Stimulated activated CD4-positive, alpha-beta T cell treated with anti-CD3 and anti-CD28 coated beads, TNF-alpha, amount 100 ng/mL, for 4 hours (primary cell): ENCODE data around the gene CIDEB.

Experiments used
- DNase-seq, 3 experiments: peaks; one replicate each; pipeline ENCODE4 v3.0.0-alpha.2; 2020; ENCODE audit warnings: low read depth in 3 of 3

Gene CIDEB

DNA sequence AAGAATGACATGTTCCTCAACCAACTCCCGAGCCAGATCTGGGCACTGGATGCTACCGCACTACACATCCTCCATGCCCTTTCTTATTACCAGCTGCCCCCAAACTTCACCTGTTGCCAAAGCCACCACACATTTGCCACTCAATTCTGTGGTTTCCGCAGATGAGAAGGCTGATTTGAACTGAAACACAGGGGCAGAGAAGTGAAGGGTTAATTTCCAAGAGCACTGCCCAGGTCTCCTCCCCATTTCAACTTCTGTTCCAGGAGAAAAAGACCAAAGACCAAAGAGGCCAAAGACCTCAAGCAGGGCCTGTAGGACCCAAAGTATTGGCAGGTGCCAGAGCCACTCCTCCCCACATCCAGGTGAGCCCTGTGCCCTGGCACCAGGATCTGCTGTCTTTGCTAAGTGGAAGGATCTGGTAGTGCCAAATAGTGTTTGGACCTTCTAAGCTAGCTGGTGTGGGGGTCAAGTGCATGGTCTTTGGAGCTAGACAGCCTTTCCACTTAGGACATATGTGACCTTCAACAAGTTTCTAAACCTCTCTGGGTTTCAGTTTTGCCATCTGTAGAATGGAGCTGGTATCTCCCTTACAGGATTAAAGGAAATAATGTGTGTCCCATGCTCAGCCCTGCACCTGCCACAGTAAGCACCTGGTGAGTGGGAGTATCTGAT, 16.2 kb downstream of the CIDEB start:
- DNase-seq: no peak

DNA sequence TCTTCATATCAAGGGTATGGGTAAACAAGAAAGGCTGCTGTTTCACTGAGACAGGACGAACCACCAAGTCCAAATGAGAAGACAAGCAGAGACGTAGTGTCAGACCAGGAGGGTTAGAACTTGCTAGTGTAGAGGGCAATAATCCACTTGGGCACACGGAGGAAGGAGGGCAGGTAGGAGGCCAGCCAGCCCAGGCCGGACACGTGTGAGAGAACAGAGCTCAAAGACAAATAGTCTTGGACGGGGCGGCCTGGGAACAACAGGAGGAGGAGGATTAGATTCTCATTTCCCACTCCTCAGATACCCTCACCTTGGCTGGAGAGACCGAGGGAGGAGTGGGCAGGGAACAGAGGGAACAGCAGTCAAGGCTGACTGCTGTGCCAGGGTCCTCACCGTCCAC, 17.0 kb downstream of the CIDEB start:
- no peak for DNase-seq

DNA sequence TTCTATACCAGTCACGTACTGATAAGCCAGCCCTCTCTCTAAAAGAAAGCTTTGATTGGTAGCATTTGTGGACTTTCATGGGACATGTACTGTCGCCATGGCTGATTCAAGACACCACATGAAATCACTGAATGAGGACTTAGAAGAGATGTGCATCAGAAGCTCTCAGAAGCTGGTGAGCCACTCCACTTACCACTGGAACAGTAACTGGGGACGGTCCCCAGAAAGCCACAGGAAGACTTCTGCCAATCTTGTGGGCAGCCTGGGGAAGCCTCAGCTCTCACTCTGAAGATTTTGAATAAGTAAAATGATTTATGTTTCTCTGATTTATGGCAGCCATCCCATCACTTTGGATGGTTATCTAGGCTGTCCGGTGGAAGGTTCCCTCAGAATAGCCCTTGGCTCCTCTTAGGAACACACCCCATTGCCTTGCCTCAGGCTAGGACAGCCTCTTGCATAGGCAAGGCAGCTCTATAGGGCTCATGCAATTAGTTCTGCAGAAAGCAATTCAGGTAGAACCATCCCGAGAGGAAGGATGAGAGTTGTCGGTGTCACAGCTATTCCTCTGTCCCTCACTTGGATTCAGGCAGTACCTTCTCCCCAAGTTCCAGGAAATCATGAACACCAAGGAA, 18.0 kb downstream of the CIDEB start:
- DNase-seq: no peak

DNA sequence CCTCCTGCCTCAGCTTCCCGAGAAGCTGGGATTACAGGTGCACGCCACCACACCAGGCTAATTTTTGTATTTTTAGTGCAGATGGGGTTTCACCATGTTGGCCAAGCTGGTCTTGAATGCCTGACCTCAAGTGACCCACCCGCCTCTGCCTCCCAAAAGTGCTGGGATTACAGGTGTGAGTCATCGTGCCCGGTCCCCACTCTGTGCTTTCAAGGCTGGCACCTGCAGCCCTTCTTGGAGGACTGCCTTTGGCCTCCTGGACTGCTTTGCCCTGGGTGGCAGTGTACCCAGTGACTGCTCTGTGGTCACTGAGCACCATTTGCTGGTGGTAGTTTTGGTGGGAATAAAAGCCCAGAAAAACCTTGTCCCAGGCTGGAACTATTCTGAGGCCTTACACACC, 20.8 kb downstream of the CIDEB start:
- DNase-seq: no peak

DNA sequence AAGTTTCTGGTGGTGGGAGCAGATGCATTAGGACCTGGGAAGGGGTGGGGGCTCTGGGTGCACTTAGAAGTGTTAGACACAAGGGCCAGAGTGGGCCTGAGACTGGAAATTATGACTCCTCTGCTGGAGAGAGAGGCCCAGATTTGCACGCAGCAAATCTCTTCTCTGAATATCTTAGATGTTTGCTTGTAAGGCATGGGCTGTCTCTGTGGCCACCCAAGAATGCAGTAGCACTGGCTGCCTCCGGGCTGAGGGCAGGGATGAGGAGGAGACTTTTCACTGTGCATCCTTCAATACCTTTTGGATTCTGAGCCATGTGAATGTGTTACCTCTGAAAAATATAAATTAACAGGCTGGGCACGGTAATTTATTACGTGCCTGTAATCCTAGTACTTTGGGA, 22.4 kb downstream of the CIDEB start:
- no peak for DNase-seq

DNA sequence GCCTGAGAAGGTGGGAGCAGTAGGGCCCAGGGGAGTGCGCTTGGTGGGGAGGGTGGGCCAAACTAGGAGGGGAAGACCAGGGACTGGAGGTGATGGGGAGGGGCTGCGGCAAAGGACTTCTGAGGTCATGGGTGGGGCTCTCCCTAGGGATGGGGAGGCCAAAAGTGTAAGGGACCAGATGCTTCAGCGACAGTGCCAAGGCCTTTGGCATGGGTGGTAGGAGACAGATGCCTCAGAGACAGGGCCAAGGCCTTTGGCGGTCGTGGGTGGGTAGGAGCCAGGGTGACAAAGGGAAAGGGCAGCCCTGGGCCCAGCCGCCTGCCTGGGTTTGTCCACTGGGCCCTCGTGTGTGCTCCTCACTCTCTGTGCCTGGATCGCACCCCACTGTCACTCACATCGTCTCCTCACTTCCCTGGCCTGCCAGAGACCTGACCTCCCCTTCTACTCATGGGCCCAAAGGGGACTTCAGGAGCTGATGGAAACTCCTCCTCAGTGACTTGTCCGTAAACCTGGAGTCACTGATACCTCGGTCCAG, 23.2 kb downstream of the CIDEB start:
- DNase-seq: no peak

DNA sequence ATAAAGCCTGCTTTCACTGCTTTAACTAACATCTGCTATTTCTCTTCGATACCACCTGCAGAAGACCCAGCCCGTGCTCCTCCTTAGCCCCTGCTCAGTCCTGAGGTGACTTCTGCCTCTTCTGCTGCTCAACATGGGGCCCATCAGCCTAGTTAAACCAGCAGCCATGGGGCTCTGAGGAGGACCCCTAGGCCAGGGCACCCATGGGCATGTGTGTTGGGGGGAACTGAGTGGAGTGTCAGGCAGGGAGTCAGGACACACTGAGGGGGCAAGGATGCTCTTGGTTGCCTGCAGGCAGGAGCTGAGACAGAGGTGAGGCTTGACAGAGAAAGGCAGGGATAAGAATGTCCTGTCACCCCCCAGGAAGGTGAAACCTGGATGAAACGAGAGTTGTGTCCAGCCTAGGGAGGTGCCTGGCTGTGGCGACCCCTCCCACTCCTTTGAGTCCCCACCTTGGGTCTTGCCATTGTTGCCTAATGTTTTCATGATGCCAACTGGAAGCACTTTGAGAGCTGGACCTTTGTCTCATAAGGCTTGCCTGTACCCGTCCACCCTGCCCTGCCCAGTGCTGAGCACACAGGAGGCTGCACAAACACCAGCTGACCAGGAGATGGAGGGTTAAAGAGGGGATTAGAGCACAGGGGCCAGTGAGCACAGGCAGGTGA, 23.8 kb downstream of the CIDEB start:
- DNase-seq: no peak

DNA sequence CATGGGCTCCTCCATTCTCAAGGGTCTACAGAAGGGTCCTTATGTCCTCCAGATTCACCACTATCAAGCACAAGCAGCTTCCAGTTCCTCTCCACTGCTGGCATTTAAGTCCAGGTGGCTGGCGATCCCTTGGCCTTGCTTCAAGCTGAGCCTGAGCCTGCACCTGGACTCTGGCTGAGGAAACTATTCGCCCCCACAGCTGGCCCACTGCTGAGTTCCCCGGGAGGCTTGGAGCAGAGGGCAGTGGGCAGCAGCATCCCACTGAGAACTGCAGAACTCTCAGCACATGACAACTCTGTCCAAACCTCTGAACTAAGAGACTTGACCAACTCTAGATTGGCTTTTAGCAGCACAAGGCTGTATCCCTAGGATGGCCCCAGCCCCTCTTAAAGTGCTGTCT, 25.0 kb downstream of the CIDEB start:
- DNase-seq: no peak

DNA sequence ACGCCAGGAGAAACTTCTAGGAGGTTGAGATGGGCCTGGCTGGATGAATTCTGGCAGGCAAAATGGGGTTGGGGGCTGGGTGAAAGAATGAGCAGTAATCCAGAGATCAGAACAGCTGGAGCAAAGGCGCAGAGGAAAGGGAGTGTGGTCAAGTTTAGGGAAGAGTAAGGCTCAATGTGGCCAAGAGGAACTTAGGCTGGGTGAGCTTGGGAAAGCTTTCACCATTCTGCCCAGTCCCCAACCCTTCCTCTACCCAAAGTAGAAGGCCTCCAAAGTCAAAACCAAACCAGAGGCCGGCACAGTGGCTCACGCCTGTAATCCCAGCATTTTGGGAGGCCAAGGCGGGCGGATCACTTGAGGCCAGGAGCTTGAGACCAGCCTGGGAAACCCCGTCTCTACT, 26.1 kb downstream of the CIDEB start:
- no peak for DNase-seq

DNA sequence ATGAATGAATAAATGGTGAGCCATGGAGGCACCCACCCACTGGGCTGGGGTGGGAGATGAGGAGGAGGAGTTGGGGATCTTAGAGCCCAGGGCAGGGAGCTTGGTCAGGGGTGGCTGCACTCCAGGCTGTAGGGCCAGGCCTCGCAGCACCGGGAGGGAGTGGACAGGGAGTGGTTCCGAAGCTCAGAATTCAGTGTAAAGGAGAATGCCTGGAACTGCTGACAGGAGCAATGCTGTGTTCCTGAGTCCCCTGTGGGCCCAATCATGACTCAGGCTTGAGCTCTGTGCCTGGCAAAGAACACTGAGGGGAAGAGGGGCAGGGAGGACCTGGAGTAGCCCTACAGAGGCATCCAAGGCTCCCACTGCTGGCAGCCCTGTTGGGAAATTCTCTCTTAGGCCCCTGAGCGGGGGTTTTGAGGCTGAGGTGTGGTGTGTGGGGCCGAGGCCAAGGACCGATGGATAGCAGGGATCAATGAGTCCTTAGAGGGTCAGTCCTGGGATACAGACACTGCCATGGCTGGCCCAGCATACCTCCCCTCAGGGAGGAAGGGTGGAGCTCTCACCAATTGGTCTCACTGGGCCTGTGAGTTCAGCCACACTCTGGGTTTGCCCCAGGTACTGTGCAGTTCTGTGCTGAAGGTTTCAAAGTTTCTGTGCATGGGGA, 26.8 kb downstream of the CIDEB start:
- DNase-seq: no peak

DNA sequence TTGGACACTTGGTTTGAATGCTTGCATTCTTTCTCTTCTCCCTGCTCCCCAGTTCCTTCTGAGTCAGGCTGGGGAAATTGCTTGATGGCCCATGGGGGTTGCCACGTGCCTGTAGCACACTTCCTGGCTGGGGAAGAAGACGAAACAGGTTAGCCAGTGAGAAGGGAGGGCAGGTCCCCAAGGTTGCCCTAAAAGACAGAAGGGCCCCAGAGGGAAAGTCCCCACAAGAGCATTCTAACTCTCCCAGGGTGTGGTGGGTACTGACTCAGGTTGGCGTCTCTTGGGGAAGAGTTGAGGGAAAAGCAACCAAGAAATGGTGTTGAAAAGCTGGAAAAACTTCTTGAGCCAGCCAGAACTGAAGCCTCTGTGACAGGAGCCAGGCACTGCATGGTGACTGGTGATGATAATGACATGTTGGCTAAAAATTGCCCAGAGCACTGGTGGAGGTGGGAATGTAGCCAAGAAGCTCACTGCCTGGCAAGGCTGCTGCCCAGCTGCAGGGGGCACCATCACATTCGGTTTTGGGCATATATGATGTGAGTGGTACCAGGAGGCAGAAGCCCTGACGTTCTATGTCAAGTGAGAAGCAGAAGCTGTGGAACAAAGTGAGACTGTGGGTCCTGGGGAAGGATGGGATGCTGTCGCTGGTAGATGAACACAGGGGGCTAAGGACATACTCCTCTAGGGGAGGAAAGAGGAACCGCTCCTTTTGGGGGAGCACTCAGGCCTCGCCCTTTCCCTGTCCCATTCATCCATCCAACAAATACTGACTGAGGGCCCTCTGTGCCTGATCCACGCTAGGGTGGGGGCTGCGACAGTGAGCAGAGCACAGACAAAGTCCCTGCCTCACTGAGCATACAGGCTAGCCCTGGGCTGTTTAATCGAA, 28.2 kb downstream of the CIDEB start:
- peak in 2 of 3 experiments; percentile 35 to 39 for DNase-seq

DNA sequence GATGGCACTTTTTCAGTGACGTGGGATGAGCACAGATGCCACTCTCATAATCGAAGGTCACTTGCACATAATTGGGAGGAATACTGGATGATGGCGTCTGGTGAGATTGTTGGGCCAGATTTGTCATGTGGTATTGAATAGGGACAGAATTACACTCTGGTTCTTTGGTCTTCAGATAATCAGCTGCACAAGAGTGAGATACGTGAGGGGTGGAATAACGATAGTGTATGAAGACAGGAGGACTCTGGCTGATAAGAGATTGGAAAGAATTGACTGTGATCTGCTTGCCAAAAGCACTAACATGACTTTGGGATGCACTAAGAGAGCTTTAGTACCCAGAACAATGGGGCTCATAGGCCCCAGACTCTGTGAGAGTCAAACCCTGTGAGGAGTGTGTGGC, 29.4 kb downstream of the CIDEB start:
- DNase-seq: no peak

DNA sequence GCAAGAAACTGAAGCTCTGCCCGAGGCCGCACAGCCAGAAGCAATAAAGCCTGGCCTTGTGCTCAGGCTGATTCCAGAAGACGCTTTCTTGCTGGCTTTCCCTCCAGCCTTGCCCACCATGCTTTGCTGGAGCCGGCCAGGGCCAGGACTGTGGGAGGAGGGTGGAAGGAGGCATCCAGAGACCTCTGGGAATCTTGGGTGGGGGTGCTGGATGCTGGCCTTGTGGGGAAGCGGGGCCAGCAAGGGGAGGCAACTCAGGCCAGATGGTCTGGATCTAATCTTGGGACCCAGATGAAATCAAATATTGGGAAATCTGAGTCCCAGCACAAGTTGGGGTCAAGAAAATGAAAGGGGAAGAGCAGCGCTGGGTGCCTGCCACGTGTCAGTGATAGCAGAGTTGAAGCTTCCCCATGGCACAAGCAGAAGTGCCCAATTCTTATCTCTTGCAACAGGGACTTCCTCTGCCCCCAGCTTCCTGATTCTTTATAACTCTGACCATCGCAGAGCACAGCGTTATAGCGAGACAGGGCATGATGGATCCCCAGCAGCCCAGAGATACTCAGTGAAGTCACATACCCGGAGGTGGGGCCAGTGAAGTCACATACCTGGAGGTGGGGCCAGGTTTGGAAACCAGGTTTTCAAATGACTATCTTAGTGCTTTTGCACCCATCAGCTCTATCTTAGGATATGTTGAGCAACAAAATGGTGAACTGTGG, 30.0 kb downstream of the CIDEB start:
- DNase-seq: no peak

DNA sequence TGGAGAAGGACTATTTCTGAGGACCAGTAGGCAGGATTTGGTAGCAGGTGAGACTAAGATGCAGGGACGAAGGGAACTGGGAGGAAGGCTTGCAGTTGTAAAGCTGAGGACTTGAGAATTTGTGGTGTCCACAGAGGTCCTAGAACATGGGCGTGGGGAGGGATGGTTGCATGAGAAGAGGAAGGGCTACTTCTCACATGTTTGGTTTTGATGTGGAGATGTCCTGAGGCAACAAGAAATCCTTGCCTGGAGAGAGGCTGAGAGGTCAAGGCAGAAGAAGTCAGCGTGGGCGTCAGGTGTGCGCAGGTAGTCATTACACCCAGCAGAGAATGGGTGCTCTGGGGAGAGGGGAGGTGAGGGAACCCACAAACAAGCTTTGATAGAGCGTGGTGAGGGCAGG, 30.7 kb downstream of the CIDEB start:
- no peak for DNase-seq

DNA sequence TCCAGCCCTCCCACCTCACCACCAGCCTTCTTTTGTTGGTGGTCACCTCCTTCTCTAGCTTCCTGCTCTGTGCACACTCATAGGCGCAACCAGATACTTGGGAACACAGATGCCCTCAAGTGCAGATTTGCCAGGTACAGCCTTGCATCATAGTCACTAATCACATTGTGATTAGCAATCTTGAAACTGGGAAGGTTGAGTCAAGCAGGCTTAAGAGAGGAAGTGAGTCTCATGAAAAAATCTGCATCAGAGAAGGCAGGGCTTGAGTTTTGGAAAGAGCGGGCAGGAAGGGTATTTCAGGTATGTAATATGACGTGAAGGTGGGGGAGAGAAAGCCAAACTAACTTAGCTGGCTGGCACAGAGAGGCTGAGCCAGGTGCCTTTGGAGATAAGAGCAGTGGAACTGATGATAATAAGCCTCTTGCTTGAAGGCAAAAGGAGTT, 33.7 kb downstream of the CIDEB start:
- peak in 2 of 3 experiments; percentile 19 to 43 for DNase-seq

DNA sequence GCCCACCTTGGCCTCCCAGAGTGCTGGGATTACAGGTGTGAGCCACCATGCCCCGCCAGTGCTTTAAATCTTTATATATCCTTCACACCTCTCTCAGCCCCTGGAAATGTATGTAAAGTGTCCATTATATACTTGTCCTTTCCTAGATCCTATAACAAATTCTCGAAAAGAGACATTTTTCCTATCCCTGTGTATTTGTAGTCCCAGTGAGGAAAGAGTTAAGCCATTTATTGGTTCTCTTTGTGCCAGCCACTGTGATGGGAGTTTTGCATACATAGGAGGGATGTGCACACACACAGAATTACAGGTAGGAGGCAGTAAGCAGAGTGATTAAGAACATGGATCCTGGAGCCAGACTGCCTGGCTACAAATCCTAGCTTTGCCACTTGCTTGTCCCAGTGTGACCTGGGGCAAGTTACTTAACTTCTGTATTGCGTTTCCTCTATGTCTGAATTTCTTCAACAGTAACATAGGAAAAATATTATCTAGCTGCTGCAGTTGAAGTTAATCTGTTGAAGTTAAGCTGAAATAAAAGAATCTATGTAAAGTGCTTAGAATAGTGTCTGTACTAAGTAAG, 34.3 kb downstream of the CIDEB start:
- DNase-seq: no peak

DNA sequence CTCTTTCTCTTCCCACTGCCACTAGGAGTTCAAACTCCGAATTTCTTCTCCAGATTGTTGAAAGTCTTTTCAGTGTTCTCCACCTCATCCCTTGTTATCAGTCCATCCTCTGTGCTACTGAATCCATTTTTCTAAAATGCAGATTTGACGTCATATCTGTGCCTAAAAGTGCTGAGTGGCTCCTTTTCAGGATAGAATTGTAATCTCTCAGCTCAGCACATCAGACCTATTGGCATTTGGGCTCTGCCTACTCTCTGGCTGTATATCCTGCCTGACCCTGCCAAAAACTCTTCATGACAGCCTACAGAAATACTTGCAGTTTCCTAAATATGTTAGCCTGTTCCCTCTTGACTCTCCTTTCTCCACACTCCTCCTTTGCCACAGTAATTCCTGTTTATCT, 35.3 kb downstream of the CIDEB start:
- no peak for DNase-seq

DNA sequence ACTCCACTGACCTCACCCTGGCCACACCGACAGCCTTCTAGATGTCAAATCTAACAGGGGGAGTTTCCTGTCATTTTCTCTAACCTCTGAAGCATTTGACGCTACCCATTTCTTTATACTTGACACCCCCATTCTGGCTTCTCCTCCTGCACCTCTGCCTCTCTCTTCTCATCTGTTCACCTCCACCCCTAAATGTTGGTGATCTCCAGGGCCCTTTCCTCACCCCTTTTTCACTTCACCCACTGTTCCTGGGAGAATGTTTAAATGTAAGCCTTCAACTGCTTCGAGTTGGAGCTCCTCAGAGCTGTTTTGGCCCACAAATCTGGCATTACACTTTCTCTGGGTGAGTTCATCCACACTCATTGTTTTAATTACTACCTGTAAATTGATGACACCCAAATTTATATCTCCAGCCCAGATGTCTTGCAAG, 35.9 kb downstream of the CIDEB start:
- DNase-seq: no peak

DNA sequence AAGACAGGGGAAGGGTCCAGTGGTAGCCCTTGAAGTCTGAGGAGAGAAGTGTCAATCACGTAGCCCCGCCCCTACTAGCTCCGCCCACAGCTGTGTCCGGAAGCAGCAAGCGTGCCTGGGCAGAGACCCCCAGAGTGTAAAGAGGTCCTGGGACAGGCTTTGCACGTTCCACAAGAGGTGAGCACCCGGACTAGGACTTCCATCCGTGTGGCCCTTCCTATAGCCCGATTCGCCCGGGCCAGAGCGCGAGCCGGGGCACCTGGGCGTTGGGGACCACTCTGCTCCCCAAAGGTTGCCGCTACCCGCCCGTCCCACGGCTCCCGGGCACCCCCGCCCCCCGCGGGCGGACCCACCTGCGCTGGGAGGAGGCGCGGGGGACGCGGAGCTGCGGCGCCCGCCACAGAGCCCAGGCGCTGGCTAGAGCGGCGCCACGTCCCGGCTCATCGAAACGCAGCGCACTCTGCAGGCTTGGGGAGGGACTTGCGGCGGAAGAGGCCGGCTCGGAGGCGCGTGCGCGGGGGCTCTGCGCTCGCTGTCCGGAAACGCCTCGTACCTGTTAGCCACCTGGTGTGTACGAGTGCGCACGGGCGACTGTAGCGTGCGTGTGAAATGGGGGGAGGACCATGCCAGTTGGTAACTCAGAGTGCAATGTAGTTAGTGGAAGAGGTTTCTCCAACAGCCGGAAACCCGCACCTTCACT, 36.5 kb downstream of the CIDEB start, which contains the start of gene RABGGTA:
Gene RABGGTA, minus strand, starts transcription at position 464 of the 700 bp plus-strand sequence. CDS start 482 bp downstream, outside the sequence.
- DNase-seq: peak; percentile 71 to 85 (median 85)
